ENCODE results near the gene EYA2. TPM values are rescaled to one million over a fixed set of nuclear protein-coding genes. Genes with fewer than 3 reads are reported as not detected.

EYA2 gene
- total RNA-seq, 1 donor: not detected

DNA sequence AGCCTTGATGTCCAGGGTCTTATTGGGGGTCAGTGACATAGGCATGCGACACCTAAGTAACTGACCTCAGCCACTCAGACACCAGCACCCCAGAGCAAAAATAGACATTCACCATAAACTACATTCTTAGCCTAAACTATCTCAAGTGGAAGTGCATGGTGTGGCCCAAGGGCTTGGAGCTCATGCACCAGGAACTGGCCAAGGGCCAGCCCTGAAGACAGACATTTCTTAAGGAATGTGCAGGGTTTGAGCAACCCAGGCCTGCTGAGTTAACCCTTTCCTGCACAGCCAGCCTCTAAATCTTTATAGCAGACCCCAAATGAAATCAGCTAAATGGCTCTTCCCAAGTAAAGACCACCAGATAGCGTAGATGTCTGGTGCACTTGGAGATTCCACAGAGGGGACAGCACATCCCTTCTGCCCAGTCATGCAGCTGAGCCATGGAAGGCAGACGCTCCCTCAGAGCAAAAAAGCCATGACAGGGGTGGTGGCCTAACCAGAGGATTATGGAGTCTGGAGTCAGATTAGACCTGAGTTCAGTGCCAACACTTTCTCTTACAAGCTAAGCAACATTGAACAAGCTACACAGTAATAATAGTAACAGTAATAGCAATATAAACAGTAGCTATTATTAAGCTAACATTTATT is 239.3 kb downstream of the EYA2 start:
- DNase-seq (ENCODE audit: low read depth): peak; percentile 70
- no peak overlapping the region for H3K4me3 ChIP-seq (ENCODE audit: low read depth, low read length)
- TF ChIP-seq CTCF (IDR thresholded peaks at IDR 0.05; ENCODE audit: insufficient read depth, low read depth, low read length): no peak

GRCh38 chr20:47136782-47137181 is 242.1 kb downstream of the EYA2 start:
- DNase-seq (ENCODE audit: low read depth): no peak
- TF ChIP-seq CTCF (IDR thresholded peaks at IDR 0.05; ENCODE audit: insufficient read depth, low read depth, low read length): no peak
- no peak overlapping the region for H3K4me3 ChIP-seq (ENCODE audit: low read depth, low read length)

DNA sequence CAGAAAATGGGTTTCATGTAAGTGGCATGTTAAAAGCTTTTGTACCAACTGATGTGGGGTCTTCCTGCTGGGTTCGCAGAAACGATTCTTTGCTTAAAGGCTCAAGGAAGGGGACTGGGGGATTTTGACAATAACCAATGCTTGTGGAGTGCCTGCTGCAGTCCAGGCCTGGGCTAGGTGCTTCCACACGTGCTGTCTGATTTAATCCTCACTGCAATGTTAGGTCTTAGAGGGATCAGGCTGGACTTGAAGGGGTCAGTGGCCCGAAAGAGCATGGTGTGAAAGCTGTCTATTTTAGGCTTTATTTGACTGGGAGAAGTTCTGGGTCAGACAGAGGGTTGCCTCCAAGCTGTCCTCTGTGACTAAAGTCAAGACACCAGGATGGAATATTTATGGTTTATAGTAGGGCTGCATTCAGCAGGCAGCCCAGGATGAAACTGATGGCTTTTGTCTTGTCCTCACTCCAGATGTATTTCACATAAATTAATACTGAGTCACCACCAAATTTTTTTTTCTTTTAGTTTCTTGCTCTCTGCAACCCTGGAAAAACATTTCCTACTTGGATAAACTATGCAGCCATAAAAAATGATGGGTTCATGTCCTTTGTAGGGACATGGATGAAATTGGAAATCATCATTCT is 242.7 kb downstream of the EYA2 start:
- no peak for TF ChIP-seq CTCF (IDR thresholded peaks at IDR 0.05; ENCODE audit: insufficient read depth, low read depth, low read length)
- peak; percentile 48 for DNase-seq (ENCODE audit: low read depth)
- no peak overlapping the region for H3K4me3 ChIP-seq (ENCODE audit: low read depth, low read length)

GRCh38 chr20:47139934-47140535 is 245.4 kb downstream of the EYA2 start:
- DNase-seq (ENCODE audit: low read depth): no peak
- no peak overlapping the region for H3K4me3 ChIP-seq (ENCODE audit: low read depth, low read length)
- TF ChIP-seq CTCF (IDR thresholded peaks at IDR 0.05; ENCODE audit: insufficient read depth, low read depth, low read length): no peak

DNA sequence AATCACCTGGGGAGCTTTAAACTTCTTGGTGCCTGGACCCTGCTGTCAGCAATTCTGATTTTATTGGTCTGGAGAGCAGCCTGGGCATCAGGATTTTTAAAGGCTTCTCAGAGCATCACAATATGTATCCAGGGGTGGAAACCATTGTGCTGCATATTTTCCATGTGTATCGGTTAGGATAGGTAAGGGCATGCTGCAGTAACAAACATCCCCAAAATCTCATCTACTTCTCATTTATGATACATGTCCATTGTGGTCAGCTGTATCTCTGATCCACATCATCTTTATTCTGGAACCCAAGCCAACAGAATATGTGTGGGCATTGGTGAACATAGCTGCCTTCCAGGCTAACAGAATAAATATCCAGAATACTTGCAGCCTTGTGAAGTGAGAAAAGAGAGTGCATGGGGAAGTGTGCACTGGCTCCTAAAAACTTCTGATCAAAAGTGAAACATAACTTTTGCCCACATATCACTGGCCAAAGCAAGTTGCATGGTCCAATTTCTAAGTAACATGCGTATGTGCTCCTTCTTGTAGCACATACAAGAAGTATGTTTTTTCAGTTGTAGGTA is 246.8 kb downstream of the EYA2 start:
- TF ChIP-seq CTCF (IDR thresholded peaks at IDR 0.05; ENCODE audit: insufficient read depth, low read depth, low read length): no peak
- no peak overlapping the region for H3K4me3 ChIP-seq (ENCODE audit: low read depth, low read length)
- DNase-seq (ENCODE audit: low read depth): no peak

DNA sequence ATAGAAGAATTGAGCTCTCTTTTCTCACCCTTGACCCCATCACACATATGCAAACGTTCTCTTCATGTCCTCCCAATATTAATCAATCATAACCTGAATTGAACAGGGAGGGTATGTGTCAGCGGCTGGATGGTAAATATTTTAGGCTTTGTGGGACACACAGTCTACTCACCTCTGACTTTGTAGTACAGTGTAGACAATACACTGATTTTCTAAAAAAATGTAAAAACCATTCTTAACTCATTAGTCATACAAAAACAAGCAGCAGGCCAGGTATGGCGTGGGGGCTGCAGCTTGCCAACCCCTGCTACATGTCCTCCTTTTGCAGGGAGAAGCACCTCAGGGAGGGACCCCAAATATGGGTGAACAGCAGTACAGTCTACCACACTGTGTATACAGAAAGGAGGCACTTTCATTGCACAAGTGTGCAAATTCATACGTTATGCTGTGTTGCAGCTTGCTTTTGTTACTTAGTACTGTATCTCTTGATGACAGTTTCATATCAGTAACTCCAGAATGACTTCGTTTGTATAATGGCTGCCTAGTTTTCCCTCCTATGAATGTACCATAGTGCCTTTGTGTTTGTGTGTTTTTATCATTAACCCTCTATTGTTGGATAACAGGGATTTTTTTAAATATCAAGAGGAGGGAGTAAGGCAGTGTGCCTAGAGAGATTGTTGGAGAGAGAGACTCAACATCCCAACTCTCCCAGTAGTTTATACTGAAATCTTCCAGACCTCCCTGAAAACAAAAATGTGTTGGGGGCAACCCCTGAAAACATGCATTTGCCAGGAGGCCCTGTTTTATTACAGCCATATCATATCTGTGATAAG is 247.5 kb downstream of the EYA2 start:
- H3K4me3 ChIP-seq (ENCODE audit: low read depth, low read length): no peak overlapping the region
- TF ChIP-seq CTCF (IDR thresholded peaks at IDR 0.05; ENCODE audit: insufficient read depth, low read depth, low read length): no peak
- no peak for DNase-seq (ENCODE audit: low read depth)
